Ovary (tissue), 9 donors: ENCODE data around the gene SLC7A9. TPM values are rescaled to one million over a fixed set of nuclear protein-coding genes. Genes with fewer than 3 reads are reported as not detected.

ENCODE experiments used
- DNase-seq, 5 donors: peaks; one replicate each; pipeline ENCODE4 v3.0.0-alpha.2; 2019 to 2020
- H3K27ac ChIP-seq, 2 donors: fragments of 200-600 bp; one replicate each; pipeline versions ENCODE4 v1.5.1 to v1.8.0; 2019 to 2022
- H3K27me3 ChIP-seq: fragments of 200-600 bp; one replicate; pipeline ENCODE4 v1.8.0; 2022
- H3K36me3 ChIP-seq: fragments of 200-600 bp; sonication (generic); one replicate; pipeline ENCODE4 v1.5.1; 2019
- H3K4me1 ChIP-seq: one replicate; pipeline ENCODE4 v1.8.1; 2013; ENCODE audit warnings: mild to moderate bottlenecking, moderate library complexity; ENCODE audit not compliant: insufficient read depth
- H3K4me3 ChIP-seq: fragments of 200-600 bp; sonication (generic); one replicate; pipeline ENCODE4 v1.5.1; 2017
- H3K9me3 ChIP-seq, 2 donors: fragments of 200-600 bp in 1 of 2; sonication (generic) in 1 of 2; one replicate each; pipeline versions ENCODE4 v1.5.1 to v1.8.1; 2013 to 2019; ENCODE audit warnings: mild to moderate bottlenecking in 1 of 2, moderate library complexity in 1 of 2
- CTCF ChIP-seq, 3 donors: fragments of 450-650 bp in 2 of 3; fragments of 200-600 bp in 1 of 3; IDR thresholded peaks; one replicate each; pipeline versions ENCODE4 v1.5.1 to v1.8.0; 2016 to 2022; ENCODE audit warnings: antibody characterized with exemption in 3 of 3, mild to moderate bottlenecking in 1 of 3
- EP300 ChIP-seq: sonication (generic); formaldehyde crosslinking; IDR thresholded peaks from one replicate; pipeline ENCODE4 v1.6.1; 2017; ENCODE audit warnings: antibody characterized with exemption
- POLR2A ChIP-seq: fragments of 450-650 bp; IDR thresholded peaks from one replicate; pipeline ENCODE4 v1.6.1; 2017; ENCODE audit warnings: antibody characterized with exemption, mild to moderate bottlenecking, moderate library complexity
- WGBS, 3 donors: extraction: QIAGEN DNeasy Blood & Tissue Kit in 1 of 3; methylation state at CpG; one replicate each; pipeline versions ENCODE4 v1.1.5 to v1.1.7; 2013 to 2017; 5-methylcytosine and 5-hydroxymethylcytosine counted together
- intact Hi-C, 4 donors: fragments of 100-400 bp; cut with DNase I; formaldehyde crosslinking; loops; one replicate each; pipeline versions ENCODE4 v1.11.0 to v1.15.1; 2022 to 2023
- polyA plus RNA-seq, 2 donors: library from polyadenylated mRNA; stranded (reverse); fragments of 200-250 nt in 1 of 2; fragments of 350-450 nt in 1 of 2; fragmentation: Illumina TruSeq in 1 of 2; extraction: RNeasy Lipid Tissue Mini Kit (QIAGEN cat#74804) in 1 of 2; gene quantifications; one replicate each; pipeline ENCODE4 v1.2.3, GENCODE V29; 2013 to 2014
- total RNA-seq, 7 donors: library from RNA; depleted of rRNA in 2 of 7; stranded (reverse); fragments of >200 nt in 2 of 7; fragmentation: NEBNext Ultra II Directional in 3 of 7; extraction: Animal tissue kit (Norgen Biotek cat#: 25700) in 3 of 7; gene quantifications; one replicate each; pipeline versions ENCODE4 v1.1.0 to v1.2.4, GENCODE V29; 2016 to 2023
- donor health status: DM: no; HTN: no; CAD: no; lungs with moderate emphysema.
- donor health status: DM: no; HTN: no; CAD: no.
- donor health status: Bipolar disorder and iron deficiency.
- donor health status: DM: yes; HTN: yes; CAD: no.
- donor health status: DM: no; HTN: no; CAD: no.
- donor health status: DM: yes; HTN: yes; CAD: no.

The SLC7A9 gene
- total and polyA plus RNA-seq, 9 donors, result 0.23 to 0.95 (median 0.64) TPM

DNA sequence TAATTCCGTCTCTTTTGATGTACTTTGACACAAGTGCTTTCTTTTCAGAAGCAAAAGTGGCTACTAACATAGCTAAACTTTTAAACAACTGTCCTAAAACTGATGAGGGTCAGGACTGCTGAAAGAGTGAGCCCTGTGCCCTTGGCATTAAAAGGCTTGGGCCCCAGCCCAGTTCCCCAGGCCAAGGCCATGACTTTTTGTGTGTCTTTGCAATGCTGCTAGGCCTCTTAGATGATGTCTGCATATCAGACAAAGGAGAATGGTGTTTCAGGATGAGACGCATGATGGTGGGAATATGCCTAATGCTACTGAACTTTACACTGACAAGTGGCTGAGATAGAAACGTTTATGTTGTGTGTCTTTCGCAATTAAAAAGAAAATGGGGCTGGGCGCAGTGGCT, 38.0 kb downstream of the SLC7A9 start:
- no peak overlapping the region for H3K4me3 ChIP-seq
- no peak overlapping the region for H3K27ac ChIP-seq
- no peaks in the 10 kb centered on the region for H3K4me1 ChIP-seq
- 87 to 93% (median 87%) methylated on average over 5 of the region's 5 CpGs for WGBS, 3 donors
- no peak for TF ChIP-seq EP300
- no peaks in the 10 kb centered on the region for H3K36me3 ChIP-seq
- H3K9me3 ChIP-seq, result no peaks in the 10 kb centered on the region
- intact Hi-C loops, result no loop called here
- no peaks in the 10 kb centered on the region for H3K27me3 ChIP-seq
- no peak for DNase-seq

- Histone ChIP-seq H3K4me3 (no peak overlapping the region), H3K4me1 (no peaks in the 10 kb centered on the region), H3K36me3 (no peaks in the 10 kb centered on the region), H3K27me3 (no peaks in the 10 kb centered on the region), H3K9me3 (no peaks in the 10 kb centered on the region), H3K27ac (no peak overlapping the region)
- intact Hi-C loops, result no loop called here
- DNase-seq, result no peak
- TF ChIP-seq CTCF (IDR thresholded peaks at IDR 0.05) (no peak), POLR2A (no peak), EP300 (no peak)
- WGBS, 3 donors, result 84 to 88% (median 86%) methylated on average over 8 of the region's 8 CpGs
Observed at GRCh38 chr19:32830231-32831014, 39.1 kb downstream of the SLC7A9 start.

- intact Hi-C loops, result no loop called here
- Histone ChIP-seq H3K27ac (no peak overlapping the region), H3K27me3 (no peaks in the 10 kb centered on the region), H3K4me1 (no peaks in the 10 kb centered on the region), H3K9me3 (no peaks in the 10 kb centered on the region), H3K36me3 (no peaks in the 10 kb centered on the region), H3K4me3 (no peak overlapping the region)
- TF ChIP-seq EP300 (no peak), CTCF (IDR thresholded peaks at IDR 0.05) (no peak), POLR2A (no peak)
- WGBS, 3 donors, result 94 to 96% (median 95%) methylated on average over 10 of the region's 10 CpGs
- DNase-seq, result no peak
Observed at GRCh38 chr19:32829345-32829896, 40.1 kb downstream of the SLC7A9 start.

DNA sequence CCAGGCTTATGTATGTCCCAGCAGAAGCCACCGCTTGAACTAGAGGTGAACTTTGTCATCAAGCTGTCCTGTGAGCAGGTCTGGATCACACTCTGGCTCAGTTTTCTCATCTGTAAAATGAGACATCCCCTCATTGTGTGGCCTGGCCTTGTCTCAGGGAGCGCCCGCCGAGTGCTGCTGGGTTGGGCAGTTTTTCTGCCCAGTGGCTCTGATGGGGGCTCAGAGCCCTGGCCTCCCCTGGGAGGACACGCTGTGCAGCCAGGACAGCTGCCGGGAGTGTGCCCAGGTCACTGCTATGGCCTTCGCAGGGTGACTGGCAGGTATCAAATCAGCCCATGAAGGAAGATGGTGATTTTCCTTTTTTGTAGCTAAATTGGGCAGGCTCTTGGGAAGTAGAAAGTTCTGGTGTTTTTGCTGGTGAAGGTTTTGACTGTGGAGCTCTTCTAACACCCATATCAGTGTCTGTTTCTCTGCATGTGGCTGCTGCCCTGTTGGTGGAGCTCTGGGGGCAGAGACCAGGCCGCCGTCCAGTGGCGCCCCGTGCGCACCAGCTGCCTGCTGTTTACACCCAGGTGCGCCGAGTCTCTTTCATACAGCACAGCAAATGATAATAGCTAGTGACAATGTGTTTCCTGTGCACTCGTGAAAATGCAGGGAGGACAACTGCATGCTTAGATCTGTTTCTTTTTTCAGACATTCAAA, 40.8 kb downstream of the SLC7A9 start:
- DNase-seq, result no peak
- intact Hi-C loops, result no loop called here
- Histone ChIP-seq H3K4me1 (no peaks in the 10 kb centered on the region), H3K9me3 (no peaks in the 10 kb centered on the region), H3K36me3 (no peaks in the 10 kb centered on the region), H3K4me3 (no peak overlapping the region), H3K27ac (no peak overlapping the region), H3K27me3 (no peaks in the 10 kb centered on the region)
- TF ChIP-seq CTCF (IDR thresholded peaks at IDR 0.05), result no peak
- no peak for TF ChIP-seq POLR2A
- TF ChIP-seq EP300, result no peak
- 88 to 91% (median 90%) methylated on average over 15 of the region's 15 CpGs for WGBS, 3 donors

- Histone ChIP-seq H3K36me3 (no peaks in the 10 kb centered on the region), H3K27ac (no peak overlapping the region), H3K9me3 (no peaks in the 10 kb centered on the region), H3K27me3 (no peaks in the 10 kb centered on the region), H3K4me3 (no peak overlapping the region), H3K4me1 (no peaks in the 10 kb centered on the region)
- TF ChIP-seq CTCF (IDR thresholded peaks at IDR 0.05) (no peak), EP300 (no peak), POLR2A (no peak)
- intact Hi-C loops, result no loop called here
- no peak for DNase-seq
- 88 to 90% (median 89%) methylated on average over 4 of the region's 4 CpGs for WGBS, 3 donors
Observed at GRCh38 chr19:32828139-32828538, 41.4 kb downstream of the SLC7A9 start.
